SK-N-SH (cell line): ENCODE data around the gene TOMM22.

Experiments
- MEF2A ChIP-seq: IDR thresholded peaks from 2 replicates; pipeline ENCODE4 v1.4.0; 2012; ENCODE audit warnings: low read depth, borderline replicate concordance
- POLR2AphosphoS5 ChIP-seq: IDR thresholded peaks from 2 replicates; pipeline ENCODE4 v1.6.1; 2012; ENCODE audit warnings: low read depth, low read length

GRCh38 chr22:38652859-38653258 is 28.9 kb upstream of the TOMM22 start:
- no peak for TF ChIP-seq POLR2AphosphoS5
- no peak for TF ChIP-seq MEF2A
